GM19023 (cell line): Measurements from ENCODE around the gene ZNF697.
"Not testable (repeated sequence)": the region's sequence is repeated elsewhere in the genome, so short reads cannot be mapped to it uniquely, and the experiment has no call there.

Experiments
- ATAC-seq: cut with Tn5 transposase; IDR thresholded peaks from one replicate; pipeline ENCODE4 v1.9.1; 2021; ENCODE audit warnings: mild to moderate bottlenecking, moderate library complexity; ENCODE audit not compliant: unreplicated experiment

The ZNF697 gene

GRCh38 chr1:119603695-119604094 is 44.4 kb downstream of the ZNF697 start:
- ATAC-seq, result no peak

- not testable (repeated sequence) for ATAC-seq
Observed at GRCh38 chr1:119603241-119603640, 44.8 kb downstream of the ZNF697 start.

GRCh38 chr1:119602789-119603188 is 45.3 kb downstream of the ZNF697 start:
- not testable (repeated sequence) for ATAC-seq

GRCh38 chr1:119602169-119602568 is 45.9 kb downstream of the ZNF697 start:
- no peak for ATAC-seq

- no peak for ATAC-seq
Observed at GRCh38 chr1:119600976-119601375, 47.1 kb downstream of the ZNF697 start.

GRCh38 chr1:119600561-119600960 is 47.5 kb downstream of the ZNF697 start:
- no peak for ATAC-seq

GRCh38 chr1:119595606-119596005 is 52.5 kb downstream of the ZNF697 start:
- ATAC-seq, result no peak

GRCh38 chr1:119595168-119595567 is 52.9 kb downstream of the ZNF697 start:
- no peak for ATAC-seq

GRCh38 chr1:119594376-119594775 is 53.7 kb downstream of the ZNF697 start:
- no peak for ATAC-seq

GRCh38 chr1:119593805-119594204 is 54.3 kb downstream of the ZNF697 start:
- ATAC-seq, result no peak

- no peak for ATAC-seq
Observed at GRCh38 chr1:119590393-119590792, 57.7 kb downstream of the ZNF697 start.

- ATAC-seq, result no peak
Observed at GRCh38 chr1:119588621-119589020, 59.4 kb downstream of the ZNF697 start.

GRCh38 chr1:119587341-119587740 is 60.7 kb downstream of the ZNF697 start:
- no peak for ATAC-seq

GRCh38 chr1:119585801-119586200 is 62.3 kb downstream of the ZNF697 start:
- ATAC-seq, result not testable (repeated sequence)

- no peak for ATAC-seq
Observed at GRCh38 chr1:119582801-119583200, 65.3 kb downstream of the ZNF697 start.

GRCh38 chr1:119581076-119581475 is 67.0 kb downstream of the ZNF697 start:
- not testable (repeated sequence) for ATAC-seq

GRCh38 chr1:119573886-119574285 is 74.2 kb downstream of the ZNF697 start:
- no peak for ATAC-seq

GRCh38 chr1:119569930-119570622 is 78.0 kb downstream of the ZNF697 start:
- ATAC-seq, result not testable (repeated sequence)
